Suprapubic skin (tissue), 4 donors: ENCODE measurements around the gene NOVA2.

Experiments used
- EP300 ChIP-seq: sonication (generic); formaldehyde crosslinking; IDR thresholded peaks from one replicate; pipeline ENCODE4 v1.6.1; 2017; ENCODE audit warnings: antibody characterized with exemption
- POLR2A ChIP-seq, 2 donors: fragments of 450-650 bp; IDR thresholded peaks; one replicate each; pipeline ENCODE4 v1.6.1; 2017; ENCODE audit warnings: antibody characterized with exemption in 2 of 2, mild to moderate bottlenecking in 2 of 2, moderate library complexity in 2 of 2
- POLR2AphosphoS5 ChIP-seq, 3 donors: sonication (generic); formaldehyde crosslinking; IDR thresholded peaks; one replicate each; pipeline ENCODE4 v1.6.1; 2017; ENCODE audit warnings: antibody characterized with exemption in 3 of 3
- TF ChIP-seq, protein P1 (sequence below), 2 donors: fragments of 200-600 bp in 1 of 2; fragments of 450-650 bp in 1 of 2; sonication (generic) in 1 of 2; IDR thresholded peaks; one replicate each; pipeline ENCODE4 v1.5.1; 2016 to 2019; ENCODE audit warnings: antibody characterized with exemption in 2 of 2, mild to moderate bottlenecking in 1 of 2, moderate library complexity in 1 of 2

DNA sequence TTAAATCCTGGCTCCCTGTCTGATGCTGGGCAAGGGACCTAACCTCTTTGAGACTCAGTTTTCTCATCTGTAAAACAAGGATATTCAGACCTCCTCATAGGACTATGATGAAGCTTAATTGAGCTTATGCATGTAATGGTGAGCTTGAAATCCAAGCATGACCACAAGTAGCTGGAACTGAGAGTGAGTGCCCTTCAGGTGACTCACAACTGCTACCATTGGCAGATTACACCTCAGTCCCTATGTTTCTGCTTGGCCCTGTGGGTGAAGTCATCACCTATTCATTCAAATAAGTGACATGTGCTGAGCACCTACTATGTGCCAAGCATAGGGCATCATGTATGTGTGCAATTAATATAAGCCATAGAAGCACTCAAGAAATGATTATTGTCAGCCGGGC lies 25.7 kb downstream of the NOVA2 start:
- TF ChIP-seq POLR2A (IDR thresholded peaks at IDR 0.05) (no peak), EP300 (no peak), POLR2AphosphoS5 (IDR thresholded peaks at IDR 0.05) (no peak)
- TF ChIP-seq, protein P1, sequence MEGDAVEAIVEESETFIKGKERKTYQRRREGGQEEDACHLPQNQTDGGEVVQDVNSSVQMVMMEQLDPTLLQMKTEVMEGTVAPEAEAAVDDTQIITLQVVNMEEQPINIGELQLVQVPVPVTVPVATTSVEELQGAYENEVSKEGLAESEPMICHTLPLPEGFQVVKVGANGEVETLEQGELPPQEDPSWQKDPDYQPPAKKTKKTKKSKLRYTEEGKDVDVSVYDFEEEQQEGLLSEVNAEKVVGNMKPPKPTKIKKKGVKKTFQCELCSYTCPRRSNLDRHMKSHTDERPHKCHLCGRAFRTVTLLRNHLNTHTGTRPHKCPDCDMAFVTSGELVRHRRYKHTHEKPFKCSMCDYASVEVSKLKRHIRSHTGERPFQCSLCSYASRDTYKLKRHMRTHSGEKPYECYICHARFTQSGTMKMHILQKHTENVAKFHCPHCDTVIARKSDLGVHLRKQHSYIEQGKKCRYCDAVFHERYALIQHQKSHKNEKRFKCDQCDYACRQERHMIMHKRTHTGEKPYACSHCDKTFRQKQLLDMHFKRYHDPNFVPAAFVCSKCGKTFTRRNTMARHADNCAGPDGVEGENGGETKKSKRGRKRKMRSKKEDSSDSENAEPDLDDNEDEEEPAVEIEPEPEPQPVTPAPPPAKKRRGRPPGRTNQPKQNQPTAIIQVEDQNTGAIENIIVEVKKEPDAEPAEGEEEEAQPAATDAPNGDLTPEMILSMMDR (IDR thresholded peaks at IDR 0.05): no peak
